ENCODE results near the gene SFMBT2.

DNA sequence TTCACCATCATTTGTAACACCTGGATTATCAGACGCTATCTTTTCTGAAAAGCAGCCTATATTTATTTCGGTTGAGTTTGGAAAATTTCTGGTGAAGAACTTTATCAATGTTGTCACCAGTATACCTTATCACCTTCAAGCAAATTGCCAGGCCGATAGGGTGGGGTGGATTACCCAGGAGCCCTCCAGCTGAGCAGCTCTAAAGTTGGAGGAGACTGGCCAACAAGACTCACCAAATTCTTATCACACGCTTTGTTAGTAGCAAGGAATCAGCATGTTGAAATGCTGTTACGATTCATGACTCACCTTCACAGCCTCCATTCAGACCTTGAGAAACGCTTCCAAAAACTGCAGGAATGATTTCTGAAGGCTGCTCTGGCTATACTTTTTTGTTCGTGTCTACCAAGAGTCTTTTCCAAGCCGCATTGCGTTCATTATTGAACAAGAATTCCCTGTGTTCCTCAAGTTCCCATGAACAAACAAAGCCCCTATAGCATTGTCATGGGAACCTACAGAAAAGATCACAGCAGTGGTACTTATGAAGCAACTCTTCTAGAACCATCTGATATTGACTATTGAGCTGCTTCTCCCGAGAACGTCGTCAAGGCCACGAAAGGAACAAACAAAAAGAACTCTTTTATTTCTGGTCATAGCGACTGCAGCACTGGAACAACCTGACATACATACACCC, 291.4 kb downstream of the SFMBT2 start:
- TF ChIP-seq CEBPB (IDR thresholded peaks at IDR 0.05) (no peak), CHD2 (IDR thresholded peaks at IDR 0.05; ENCODE audit: low read length, partially characterized antibody) (no peak), ESRRA (IDR thresholded peaks at IDR 0.05; ENCODE audit: borderline replicate concordance, low read length) (no peak), SMC3 (IDR thresholded peaks at IDR 0.05) (no peak), NR3C1 (IDR thresholded peaks at IDR 0.05) (no peak), JUNB (IDR thresholded peaks at IDR 0.05) (no peak), POLR2A (IDR thresholded peaks at IDR 0.05; ENCODE audit: low read length) (no peak), JUN (IDR thresholded peaks at IDR 0.05) (no peak), CHD4 (IDR thresholded peaks at IDR 0.05; ENCODE audit: borderline replicate concordance) (no peak), ZSCAN20 (CRISPR knock-in tag; IDR thresholded peaks at IDR 0.05) (no peak)
- TF ChIP-seq, protein P1, sequence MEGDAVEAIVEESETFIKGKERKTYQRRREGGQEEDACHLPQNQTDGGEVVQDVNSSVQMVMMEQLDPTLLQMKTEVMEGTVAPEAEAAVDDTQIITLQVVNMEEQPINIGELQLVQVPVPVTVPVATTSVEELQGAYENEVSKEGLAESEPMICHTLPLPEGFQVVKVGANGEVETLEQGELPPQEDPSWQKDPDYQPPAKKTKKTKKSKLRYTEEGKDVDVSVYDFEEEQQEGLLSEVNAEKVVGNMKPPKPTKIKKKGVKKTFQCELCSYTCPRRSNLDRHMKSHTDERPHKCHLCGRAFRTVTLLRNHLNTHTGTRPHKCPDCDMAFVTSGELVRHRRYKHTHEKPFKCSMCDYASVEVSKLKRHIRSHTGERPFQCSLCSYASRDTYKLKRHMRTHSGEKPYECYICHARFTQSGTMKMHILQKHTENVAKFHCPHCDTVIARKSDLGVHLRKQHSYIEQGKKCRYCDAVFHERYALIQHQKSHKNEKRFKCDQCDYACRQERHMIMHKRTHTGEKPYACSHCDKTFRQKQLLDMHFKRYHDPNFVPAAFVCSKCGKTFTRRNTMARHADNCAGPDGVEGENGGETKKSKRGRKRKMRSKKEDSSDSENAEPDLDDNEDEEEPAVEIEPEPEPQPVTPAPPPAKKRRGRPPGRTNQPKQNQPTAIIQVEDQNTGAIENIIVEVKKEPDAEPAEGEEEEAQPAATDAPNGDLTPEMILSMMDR (IDR thresholded peaks at IDR 0.05) = no peak
- TF ChIP-seq, protein P2, sequence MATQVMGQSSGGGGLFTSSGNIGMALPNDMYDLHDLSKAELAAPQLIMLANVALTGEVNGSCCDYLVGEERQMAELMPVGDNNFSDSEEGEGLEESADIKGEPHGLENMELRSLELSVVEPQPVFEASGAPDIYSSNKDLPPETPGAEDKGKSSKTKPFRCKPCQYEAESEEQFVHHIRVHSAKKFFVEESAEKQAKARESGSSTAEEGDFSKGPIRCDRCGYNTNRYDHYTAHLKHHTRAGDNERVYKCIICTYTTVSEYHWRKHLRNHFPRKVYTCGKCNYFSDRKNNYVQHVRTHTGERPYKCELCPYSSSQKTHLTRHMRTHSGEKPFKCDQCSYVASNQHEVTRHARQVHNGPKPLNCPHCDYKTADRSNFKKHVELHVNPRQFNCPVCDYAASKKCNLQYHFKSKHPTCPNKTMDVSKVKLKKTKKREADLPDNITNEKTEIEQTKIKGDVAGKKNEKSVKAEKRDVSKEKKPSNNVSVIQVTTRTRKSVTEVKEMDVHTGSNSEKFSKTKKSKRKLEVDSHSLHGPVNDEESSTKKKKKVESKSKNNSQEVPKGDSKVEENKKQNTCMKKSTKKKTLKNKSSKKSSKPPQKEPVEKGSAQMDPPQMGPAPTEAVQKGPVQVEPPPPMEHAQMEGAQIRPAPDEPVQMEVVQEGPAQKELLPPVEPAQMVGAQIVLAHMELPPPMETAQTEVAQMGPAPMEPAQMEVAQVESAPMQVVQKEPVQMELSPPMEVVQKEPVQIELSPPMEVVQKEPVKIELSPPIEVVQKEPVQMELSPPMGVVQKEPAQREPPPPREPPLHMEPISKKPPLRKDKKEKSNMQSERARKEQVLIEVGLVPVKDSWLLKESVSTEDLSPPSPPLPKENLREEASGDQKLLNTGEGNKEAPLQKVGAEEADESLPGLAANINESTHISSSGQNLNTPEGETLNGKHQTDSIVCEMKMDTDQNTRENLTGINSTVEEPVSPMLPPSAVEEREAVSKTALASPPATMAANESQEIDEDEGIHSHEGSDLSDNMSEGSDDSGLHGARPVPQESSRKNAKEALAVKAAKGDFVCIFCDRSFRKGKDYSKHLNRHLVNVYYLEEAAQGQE (IDR thresholded peaks at IDR 0.05) = no peak
